IMR-90 (cell line): ENCODE data around the gene GPC5. TPM values are rescaled to one million over a fixed set of nuclear protein-coding genes. Genes with fewer than 3 reads are reported as not detected.

ENCODE experiments used
- ATAC-seq: fragments of 200-7000 bp; cut with Tn5 transposase; 2 replicates; pipeline ENCODE4 v1.9.1; 2020; ENCODE audit warnings: low read depth, mild to moderate bottlenecking, moderate library complexity
- BruUV-seq: library from RNA; stranded (reverse); fragments of 400-500 nt; replicated peaks from 2 replicates; lab custom pipeline; 2021; lab: Mats Ljungman, UMichigan
- CTCF ChIA-PET: fragments of 300-600 bp; formaldehyde crosslinking; extraction: SDS; loops from one replicate; lab custom pipeline; 2021; ENCODE audit warnings: antibody characterized with exemption; lab: Yijun Ruan, JAX
- POLR2A ChIA-PET: fragments of 300-600 bp; sonication (Branson Sonifier 250); formaldehyde crosslinking; loops from one replicate; lab custom pipeline; 2022; ENCODE audit warnings: antibody characterized with exemption; ENCODE audit not compliant: unreplicated experiment; lab: Charles Lee
- DNase-seq: peaks from one replicate; pipeline ENCODE4 v3.0.0; 2013
- H2AFZ ChIP-seq: replicated peaks from 2 replicates; pipeline ENCODE3; 2013; ENCODE audit warnings: low read length, mild to moderate bottlenecking; ENCODE audit not compliant: poor library complexity
- H2AK5ac ChIP-seq: 2 replicates; pipeline ENCODE4 v1.6.1; 2013; ENCODE audit warnings: low read depth, low read length, inconsistent platforms
- H2AK9ac ChIP-seq: replicated peaks from 2 replicates; pipeline ENCODE3; 2013; ENCODE audit warnings: mild to moderate bottlenecking, low read depth, low read length, moderate library complexity; ENCODE audit not compliant: poor library complexity
- H2BK120ac ChIP-seq: 2 replicates; pipeline ENCODE4 v1.6.1; 2013; ENCODE audit warnings: low read depth, low read length, inconsistent platforms
- H2BK15ac ChIP-seq: 3 replicates; pipeline ENCODE4 v1.6.1; 2013; ENCODE audit warnings: low read depth, low read length, inconsistent platforms
- H2BK20ac ChIP-seq: 2 replicates; pipeline ENCODE4 v1.6.1; 2013; ENCODE audit warnings: low read depth, mild to moderate bottlenecking, inconsistent platforms, low read length, moderate library complexity
- H2BK5ac ChIP-seq: 2 replicates; pipeline ENCODE4 v1.6.1; 2013; ENCODE audit warnings: mild to moderate bottlenecking, low read depth, low read length, inconsistent platforms; ENCODE audit not compliant: poor library complexity, severe bottlenecking
- H3K14ac ChIP-seq: replicated peaks from 2 replicates; pipeline ENCODE4 v1.6.1; 2013; ENCODE audit warnings: low read depth, low read length, inconsistent platforms
- H3K18ac ChIP-seq: 2 replicates; pipeline ENCODE4 v1.6.1; 2013; ENCODE audit warnings: low read depth, low read length, control low read depth
- H3K23ac ChIP-seq: 2 replicates; pipeline ENCODE4 v1.6.1; 2013; ENCODE audit warnings: low read depth, low read length, inconsistent platforms
- H3K27ac ChIP-seq: 2 replicates; pipeline ENCODE4 v1.5.1; 2013; ENCODE audit warnings: mild to moderate bottlenecking, control low read depth, low read length; ENCODE audit not compliant: insufficient read depth
- H3K27me3 ChIP-seq: 2 replicates; pipeline ENCODE4 v1.6.1; 2013; ENCODE audit warnings: low read length; ENCODE audit not compliant: control insufficient read depth, insufficient read depth
- H3K36me3 ChIP-seq: 2 replicates; pipeline ENCODE4 v1.6.1; 2013; ENCODE audit warnings: low read length, mixed read lengths; ENCODE audit not compliant: control insufficient read depth, insufficient read depth
- H3K4ac ChIP-seq: 2 replicates; pipeline ENCODE4 v1.6.1; 2013; ENCODE audit warnings: low read depth, low read length, inconsistent platforms
- H3K4me1 ChIP-seq: 2 replicates; pipeline ENCODE4 v1.6.1; 2013; ENCODE audit warnings: low read length, mixed read lengths; ENCODE audit not compliant: control insufficient read depth, insufficient read depth
- H3K4me2 ChIP-seq: 2 replicates; pipeline ENCODE4 v1.6.1; 2013; ENCODE audit warnings: low read depth, mild to moderate bottlenecking, control low read depth, low read length, moderate library complexity
- H3K4me3 ChIP-seq: 2 replicates; pipeline ENCODE4 v1.5.1; 2013; ENCODE audit warnings: low read depth, mild to moderate bottlenecking, control low read depth, low read length, moderate library complexity; ENCODE audit not compliant: insufficient read depth
- H3K56ac ChIP-seq: 2 replicates; pipeline ENCODE4 v1.6.1; 2013; ENCODE audit warnings: low read length, inconsistent platforms; ENCODE audit not compliant: insufficient read depth; ENCODE audit errors: extremely low read depth
- H3K79me1 ChIP-seq, 2 experiments: 2 replicates each; pipeline ENCODE4 v1.6.1; 2013; ENCODE audit warnings: low read length in 2 of 2, inconsistent platforms in 1 of 2, low read depth in 1 of 2
- H3K9ac ChIP-seq: 2 replicates; pipeline ENCODE4 v1.6.1; 2013; ENCODE audit warnings: low read depth, low read length, control low read depth
- H3K9me1 ChIP-seq: 2 replicates; pipeline ENCODE4 v1.6.1; 2013; ENCODE audit warnings: low read length, inconsistent platforms; ENCODE audit not compliant: insufficient read depth
- H3K9me3 ChIP-seq: 2 replicates; pipeline ENCODE4 v1.6.1; 2013; ENCODE audit warnings: low read length; ENCODE audit not compliant: control insufficient read depth, insufficient read depth
- H4K20me1 ChIP-seq: 2 replicates; pipeline ENCODE4 v1.6.1; 2013; ENCODE audit warnings: low read length, inconsistent platforms; ENCODE audit not compliant: insufficient read depth
- H4K5ac ChIP-seq: 2 replicates; pipeline ENCODE4 v1.6.1; 2013; ENCODE audit warnings: mild to moderate bottlenecking, low read depth, low read length, control low read depth
- H4K8ac ChIP-seq, 2 experiments: 2 replicates each; pipeline ENCODE4 v1.6.1; 2013; ENCODE audit warnings: low read depth in 2 of 2, low read length in 2 of 2, control low read depth in 1 of 2, inconsistent platforms in 1 of 2
- H4K91ac ChIP-seq: 2 replicates; pipeline ENCODE4 v1.6.1; 2013; ENCODE audit warnings: low read depth, low read length, inconsistent platforms; ENCODE audit not compliant: insufficient read depth
- ELK1 ChIP-seq: fragments of 150-350 bp; IDR thresholded peaks from 2 replicates; pipeline ENCODE4 v1.6.1; 2016; ENCODE audit warnings: low read depth, mild to moderate bottlenecking, low read length, moderate library complexity, borderline replicate concordance
- MAFK ChIP-seq: IDR thresholded peaks from 2 replicates; pipeline ENCODE4 v1.6.1; 2012; ENCODE audit warnings: low read depth, low read length, improper control_type of control experiment
- POLR2A ChIP-seq: IDR thresholded peaks from 2 replicates; pipeline ENCODE4 v1.6.1; 2012; ENCODE audit warnings: mild to moderate bottlenecking, low read depth, low read length
- RAD21 ChIP-seq: IDR thresholded peaks from 2 replicates; pipeline ENCODE4 v1.6.1; 2012; ENCODE audit warnings: low read length, improper control_type of control experiment
- WGBS, 2 experiments: methylation state at CpG; one replicate each; pipeline versions ENCODE4 v1.1.5 to v1.1.7; 2013; ENCODE audit warnings: missing lambda C conversion rate in 2 of 2; ENCODE audit not compliant: insufficient read length in 1 of 2; ENCODE audit errors: extremely low coverage in 2 of 2; 5-methylcytosine and 5-hydroxymethylcytosine counted together
- dilution Hi-C: fragments of 300-500 bp; cut with HindIII; formaldehyde crosslinking; loops from one replicate; pipeline ENCODE4 v1.14.3; 2018; ENCODE audit warnings: low sequenced_read_pairs; ENCODE audit not compliant: unreplicated experiment
- in situ Hi-C: fragments of 300-500 bp; cut with MboI; formaldehyde crosslinking; loops from 3 replicates; pipeline ENCODE4 v1.14.3; 2019; ENCODE audit warnings: low sequenced_read_pairs, inconsistent platforms, mixed read lengths
- intact Hi-C: fragments of 100-400 bp; cut with micrococcal nuclease; formaldehyde crosslinking; loops from 2 replicates; pipeline ENCODE4 v1.10.0; 2022
- polyA plus RNA-seq, 3 experiments: library from polyadenylated mRNA; depleted of rRNA; stranded (reverse); fragments of >200 nt; gene quantifications; 2 replicates each; pipeline ENCODE4 v1.2.3, GENCODE V29; 2012; ENCODE audit warnings: low replicate concordance in 1 of 3
- total RNA-seq: library from RNA; depleted of rRNA; stranded (reverse); fragments of >200 nt; gene quantifications from 2 replicates; pipeline ENCODE4 v1.2.3, GENCODE V29; 2012
- TF ChIP-seq, protein P1 (sequence below): conservative IDR thresholded peaks from 2 replicates; pipeline ENCODE4 v1.5.1; 2012; ENCODE audit warnings: mild to moderate bottlenecking, low read depth, low read length, improper control_type of control experiment

Gene GPC5
- total and polyA plus RNA-seq, 2 of the 4 experiments (the other 2 are of a cell fraction) = 0.94 to 1.8 TPM

GRCh38 chr13:92390217-92390616, 991.8 kb downstream of the GPC5 start:
- ChIA-PET CTCF (no interaction called here), POLR2A (no interaction called here)
- Histone ChIP-seq H2AK5ac (no peak overlapping the region), H2BK20ac (no peak overlapping the region), H3K9me1 (no peaks in the 10 kb centered on the region), H4K5ac (no peak overlapping the region), H3K79me1 (no peaks in the 10 kb centered on the region), H2BK15ac (no peak overlapping the region), H3K4me3 (no peak overlapping the region), H3K9ac (no peak overlapping the region), H4K20me1 (no peaks in the 10 kb centered on the region), H3K18ac (no peak overlapping the region), H3K14ac (no peak overlapping the region), H3K23ac (no peak overlapping the region), H3K27ac (no peak overlapping the region), H3K4me2 (no peak overlapping the region), H2AFZ (no peak overlapping the region), H3K56ac (no peak overlapping the region), H3K36me3 (no peaks in the 10 kb centered on the region), H3K4me1 (no peaks in the 10 kb centered on the region), H3K9me3 (no peaks in the 10 kb centered on the region), H2AK9ac (no peak overlapping the region), H3K4ac (no peak overlapping the region), H4K91ac (no peak overlapping the region), H2BK120ac (no peak overlapping the region), H3K27me3 (no peaks in the 10 kb centered on the region), H4K8ac (no peak overlapping the region), H2BK5ac (no peak overlapping the region)
- in situ Hi-C loops (no loop called here), dilution Hi-C loops (no loop called here), intact Hi-C loops (no loop called here)
- WGBS, 2 experiments = no CpG with 5 or more reads among the region's 4 CpGs
- no peak for TF ChIP-seq ELK1
- TF ChIP-seq, protein P1, sequence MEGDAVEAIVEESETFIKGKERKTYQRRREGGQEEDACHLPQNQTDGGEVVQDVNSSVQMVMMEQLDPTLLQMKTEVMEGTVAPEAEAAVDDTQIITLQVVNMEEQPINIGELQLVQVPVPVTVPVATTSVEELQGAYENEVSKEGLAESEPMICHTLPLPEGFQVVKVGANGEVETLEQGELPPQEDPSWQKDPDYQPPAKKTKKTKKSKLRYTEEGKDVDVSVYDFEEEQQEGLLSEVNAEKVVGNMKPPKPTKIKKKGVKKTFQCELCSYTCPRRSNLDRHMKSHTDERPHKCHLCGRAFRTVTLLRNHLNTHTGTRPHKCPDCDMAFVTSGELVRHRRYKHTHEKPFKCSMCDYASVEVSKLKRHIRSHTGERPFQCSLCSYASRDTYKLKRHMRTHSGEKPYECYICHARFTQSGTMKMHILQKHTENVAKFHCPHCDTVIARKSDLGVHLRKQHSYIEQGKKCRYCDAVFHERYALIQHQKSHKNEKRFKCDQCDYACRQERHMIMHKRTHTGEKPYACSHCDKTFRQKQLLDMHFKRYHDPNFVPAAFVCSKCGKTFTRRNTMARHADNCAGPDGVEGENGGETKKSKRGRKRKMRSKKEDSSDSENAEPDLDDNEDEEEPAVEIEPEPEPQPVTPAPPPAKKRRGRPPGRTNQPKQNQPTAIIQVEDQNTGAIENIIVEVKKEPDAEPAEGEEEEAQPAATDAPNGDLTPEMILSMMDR = no peak
- no peak for TF ChIP-seq MAFK
- TF ChIP-seq POLR2A = no peak
- TF ChIP-seq RAD21 = no peak
- no TSS peak for BruUV-seq
- ATAC-seq (no peak), DNase-seq (no peak)
